DOHH2 (cell line): ENCODE results near the gene LEF1.

Experiments
- EZH2phosphoT487 ChIP-seq: fragments of 200-600 bp; sonication (generic); IDR thresholded peaks from 2 replicates; pipeline ENCODE4 v1.6.1; 2017; ENCODE audit warnings: borderline replicate concordance, mild to moderate bottlenecking, antibody characterized with exemption, low read length, moderate library complexity, mixed read lengths
- TF ChIP-seq, protein P1 (sequence below): fragments of 200-600 bp; sonication (generic); IDR thresholded peaks from one replicate; pipeline ENCODE4 v1.5.1; 2014; ENCODE audit warnings: antibody characterized with exemption, mild to moderate bottlenecking, low read depth, low read length; ENCODE audit not compliant: poor library complexity, severe bottlenecking

DNA sequence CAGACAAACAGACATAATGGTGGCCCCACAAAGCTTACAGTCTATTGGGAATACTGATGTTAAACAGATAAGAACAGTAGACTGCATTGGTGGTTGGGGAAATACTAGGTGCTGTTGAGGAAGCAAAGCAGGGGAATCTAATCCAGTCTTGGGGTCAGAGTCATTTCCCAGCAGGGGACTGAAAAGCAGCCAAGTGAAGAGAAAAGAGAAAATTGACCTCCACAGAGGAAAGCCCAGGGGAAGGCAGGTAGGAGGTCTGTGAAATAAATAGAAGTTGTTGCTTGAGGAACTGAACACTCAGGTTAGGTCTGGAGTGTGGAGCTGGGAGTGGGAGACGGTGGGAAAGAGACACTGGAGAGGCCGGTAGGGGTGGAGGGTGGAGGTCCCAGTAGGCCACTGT lies 33.0 kb upstream of the LEF1 start:
- TF ChIP-seq, protein P1, sequence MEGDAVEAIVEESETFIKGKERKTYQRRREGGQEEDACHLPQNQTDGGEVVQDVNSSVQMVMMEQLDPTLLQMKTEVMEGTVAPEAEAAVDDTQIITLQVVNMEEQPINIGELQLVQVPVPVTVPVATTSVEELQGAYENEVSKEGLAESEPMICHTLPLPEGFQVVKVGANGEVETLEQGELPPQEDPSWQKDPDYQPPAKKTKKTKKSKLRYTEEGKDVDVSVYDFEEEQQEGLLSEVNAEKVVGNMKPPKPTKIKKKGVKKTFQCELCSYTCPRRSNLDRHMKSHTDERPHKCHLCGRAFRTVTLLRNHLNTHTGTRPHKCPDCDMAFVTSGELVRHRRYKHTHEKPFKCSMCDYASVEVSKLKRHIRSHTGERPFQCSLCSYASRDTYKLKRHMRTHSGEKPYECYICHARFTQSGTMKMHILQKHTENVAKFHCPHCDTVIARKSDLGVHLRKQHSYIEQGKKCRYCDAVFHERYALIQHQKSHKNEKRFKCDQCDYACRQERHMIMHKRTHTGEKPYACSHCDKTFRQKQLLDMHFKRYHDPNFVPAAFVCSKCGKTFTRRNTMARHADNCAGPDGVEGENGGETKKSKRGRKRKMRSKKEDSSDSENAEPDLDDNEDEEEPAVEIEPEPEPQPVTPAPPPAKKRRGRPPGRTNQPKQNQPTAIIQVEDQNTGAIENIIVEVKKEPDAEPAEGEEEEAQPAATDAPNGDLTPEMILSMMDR = no peak
- no peak for TF ChIP-seq EZH2phosphoT487
